H9 (cell line): ENCODE measurements around the gene AFG1L. TPM values are rescaled to one million over a fixed set of nuclear protein-coding genes. Genes with fewer than 3 reads are reported as not detected.
A peak's percentile ranks its signal among the peaks of the same experiment; 100 is the strongest.

Source experiments
- DNase-seq: peaks from one replicate; pipeline ENCODE4 v3.0.0-alpha.2; 2017
- H2AFZ ChIP-seq: one replicate; pipeline ENCODE4 v1.6.1; 2013; ENCODE audit warnings: mild to moderate bottlenecking, low read length, control low read depth, moderate library complexity
- H2AK5ac ChIP-seq: 2 replicates; pipeline ENCODE4 v1.6.1; 2013; ENCODE audit warnings: low read length, control low read depth, mixed read lengths; ENCODE audit not compliant: insufficient read length
- H2BK120ac ChIP-seq: one replicate; pipeline ENCODE4 v1.6.1; 2013; ENCODE audit warnings: low read depth, mild to moderate bottlenecking, low read length, control low read depth, inconsistent platforms; ENCODE audit not compliant: poor library complexity, severe bottlenecking
- H2BK12ac ChIP-seq: 2 replicates; pipeline ENCODE4 v1.6.1; 2013; ENCODE audit warnings: low read length, control low read depth, mixed read lengths, low read depth; ENCODE audit not compliant: insufficient read length
- H2BK15ac ChIP-seq: 2 replicates; pipeline ENCODE4 v1.6.1; 2013; ENCODE audit warnings: low read depth, low read length, control low read depth
- H2BK20ac ChIP-seq: one replicate; pipeline ENCODE4 v1.6.1; 2013; ENCODE audit warnings: low read depth, mild to moderate bottlenecking, low read length, control low read depth, inconsistent platforms; ENCODE audit not compliant: poor library complexity, severe bottlenecking
- H2BK5ac ChIP-seq: 2 replicates; pipeline ENCODE4 v1.6.1; 2013; ENCODE audit warnings: low read length, control low read depth, mixed read lengths; ENCODE audit not compliant: insufficient read length
- H3K14ac ChIP-seq: 2 replicates; pipeline ENCODE4 v1.6.1; 2013; ENCODE audit warnings: low read length, control low read depth; ENCODE audit not compliant: insufficient read depth
- H3K18ac ChIP-seq: 2 replicates; pipeline ENCODE4 v1.6.1; 2013; ENCODE audit warnings: low read depth, mild to moderate bottlenecking, mixed read lengths, low read length, control low read depth; ENCODE audit not compliant: insufficient read length
- H3K23ac ChIP-seq: 2 replicates; pipeline ENCODE4 v1.6.1; 2013; ENCODE audit warnings: low read length, control low read depth, mixed read lengths, low read depth; ENCODE audit not compliant: insufficient read length
- H3K23me2 ChIP-seq: 2 replicates; pipeline ENCODE4 v1.6.1; 2013; ENCODE audit warnings: low read depth, mild to moderate bottlenecking, mixed read lengths, low read length, control low read depth; ENCODE audit not compliant: insufficient read length, poor library complexity, severe bottlenecking
- H3K27ac ChIP-seq: 2 replicates; pipeline ENCODE4 v1.5.1; 2013; ENCODE audit warnings: low read length, control low read depth, mixed read lengths, low read depth; ENCODE audit not compliant: insufficient read length
- H3K27me3 ChIP-seq: 2 replicates; pipeline ENCODE4 v1.6.1; 2013; ENCODE audit warnings: low read length, control low read depth, inconsistent platforms; ENCODE audit not compliant: insufficient read depth
- H3K4ac ChIP-seq: 2 replicates; pipeline ENCODE4 v1.6.1; 2013; ENCODE audit warnings: low read depth, mild to moderate bottlenecking, control low read depth, inconsistent platforms, low read length, moderate library complexity
- H3K4me1 ChIP-seq: 2 replicates; pipeline ENCODE4 v1.6.1; 2013; ENCODE audit warnings: low read length, control low read depth, inconsistent platforms; ENCODE audit not compliant: insufficient read depth
- H3K4me2 ChIP-seq: 2 replicates; pipeline ENCODE4 v1.6.1; 2013; ENCODE audit warnings: low read length, control low read depth, mixed read lengths; ENCODE audit not compliant: insufficient read length, insufficient read depth
- H3K56ac ChIP-seq: 2 replicates; pipeline ENCODE4 v1.6.1; 2013; ENCODE audit warnings: low read depth, mild to moderate bottlenecking, mixed read lengths, low read length, control low read depth; ENCODE audit not compliant: insufficient read length
- H3K79me1 ChIP-seq: 2 replicates; pipeline ENCODE4 v1.6.1; 2013; ENCODE audit warnings: low read depth, mild to moderate bottlenecking, moderate library complexity, low read length, control low read depth, inconsistent platforms; ENCODE audit not compliant: insufficient read depth, poor library complexity, severe bottlenecking
- H3K79me2 ChIP-seq: 2 replicates; pipeline ENCODE4 v1.6.1; 2013; ENCODE audit warnings: low read length, control low read depth, inconsistent platforms; ENCODE audit not compliant: insufficient read depth
- H3K9ac ChIP-seq: 2 replicates; pipeline ENCODE4 v1.6.1; 2013; ENCODE audit warnings: low read length, control low read depth, mixed read lengths; ENCODE audit not compliant: insufficient read length; ENCODE audit errors: extremely low read depth
- H3K9me3 ChIP-seq: one replicate; pipeline ENCODE4 v1.6.1; 2013; ENCODE audit warnings: low read depth, low read length, inconsistent platforms; ENCODE audit not compliant: control insufficient read depth
- H3T11ph ChIP-seq: one replicate; pipeline ENCODE4 v1.6.1; 2013; ENCODE audit warnings: mild to moderate bottlenecking, low read length, control low read depth, inconsistent platforms
- H4K20me1 ChIP-seq: one replicate; pipeline ENCODE4 v1.6.1; 2013; ENCODE audit not compliant: control insufficient read depth, insufficient read length, insufficient read depth
- H4K5ac ChIP-seq: 2 replicates; pipeline ENCODE4 v1.6.1; 2013; ENCODE audit warnings: low read depth, mild to moderate bottlenecking, mixed read lengths, low read length, control low read depth; ENCODE audit not compliant: insufficient read length
- H4K8ac ChIP-seq: replicated peaks from 2 replicates; pipeline ENCODE4 v1.6.1; 2013; ENCODE audit warnings: low read length, control low read depth, mixed read lengths, low read depth; ENCODE audit not compliant: insufficient read length
- H4K91ac ChIP-seq: 2 replicates; pipeline ENCODE4 v1.6.1; 2013; ENCODE audit warnings: low read depth, mild to moderate bottlenecking, moderate library complexity, mixed read lengths, low read length, control low read depth; ENCODE audit not compliant: insufficient read length
- H3K27ac Mint-ChIP-seq, 3 experiments: 2 replicates in 2 of 3; 3 replicates in 1 of 3; pipeline ENCODE4 v1.8.0; 2020 to 2021; ENCODE audit warnings: mixed read lengths in 3 of 3, mild to moderate bottlenecking in 1 of 3, moderate library complexity in 1 of 3
- H3K27me3 Mint-ChIP-seq: 2 replicates; pipeline ENCODE4 v1.8.0; 2021; ENCODE audit warnings: low read depth, mild to moderate bottlenecking, moderate library complexity, mixed read lengths
- H3K36me3 Mint-ChIP-seq, 3 experiments: 2 replicates in 2 of 3; 3 replicates in 1 of 3; pipeline ENCODE4 v1.8.0; 2020 to 2021; ENCODE audit warnings: low read depth in 3 of 3, mixed read lengths in 3 of 3; ENCODE audit not compliant: insufficient read depth in 1 of 3
- H3K4me1 Mint-ChIP-seq, 2 experiments: 2 replicates each; pipeline ENCODE4 v1.8.0; 2020; ENCODE audit warnings: mixed read lengths in 2 of 2
- H3K4me3 Mint-ChIP-seq, 2 experiments: 2 replicates in 1 of 2; 3 replicates in 1 of 2; pipeline ENCODE4 v1.8.0; 2020 to 2021; ENCODE audit warnings: mild to moderate bottlenecking in 2 of 2, mixed read lengths in 2 of 2, moderate library complexity in 1 of 2
- H3K9me3 Mint-ChIP-seq, 2 experiments: 2 replicates in 1 of 2; 3 replicates in 1 of 2; pipeline ENCODE4 v1.8.0; 2020; ENCODE audit warnings: mild to moderate bottlenecking in 2 of 2, mixed read lengths in 2 of 2, moderate library complexity in 1 of 2
- WGBS: extraction: QIAGEN DNeasy Blood & Tissue Kit; methylation state at CpG from one replicate; pipeline ENCODE4 v1.1.7; 2013; ENCODE audit warnings: missing lambda C conversion rate, low lambda C conversion rate, mixed read lengths; ENCODE audit not compliant: insufficient read length; ENCODE audit errors: extremely low coverage; 5-methylcytosine and 5-hydroxymethylcytosine counted together
- total RNA-seq: library from RNA; stranded (reverse); gene quantifications from 2 replicates; pipeline ENCODE4 v1.2.1, GENCODE V29; 2021
- TF ChIP-seq, protein P1 (sequence below): fragments of 200-600 bp; sonication (generic); conservative IDR thresholded peaks from 3 replicates; pipeline ENCODE4 v1.8.0; 2021; ENCODE audit warnings: antibody characterized with exemption, mild to moderate bottlenecking

The AFG1L gene
- total RNA-seq, 1 experiment from 2014 or later, result 4.7 TPM

DNA sequence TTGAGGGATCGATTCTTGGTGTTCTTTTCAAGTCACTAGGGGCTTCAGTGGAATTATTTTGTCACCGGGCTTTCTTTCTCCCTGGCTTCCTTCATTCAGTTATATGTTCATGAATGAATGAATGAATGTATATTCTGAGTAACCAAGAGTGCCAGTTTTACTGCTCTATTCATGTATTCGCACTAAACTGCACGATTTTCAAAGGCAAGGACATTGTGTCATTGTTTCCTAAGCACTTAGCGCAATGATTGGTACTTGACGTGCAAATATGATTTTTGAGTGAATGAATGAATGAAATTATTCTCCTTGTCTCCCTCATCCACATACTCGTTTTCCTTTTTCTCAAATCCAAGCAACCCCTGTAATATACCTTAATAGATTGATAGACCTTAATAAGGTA lies 822 bp downstream of the AFG1L start:
- H3K79me2 ChIP-seq, result no peaks in the 10 kb centered on the region
- no peaks in the 10 kb centered on the region for H3K4me1 ChIP-seq
- H3K4me2 ChIP-seq, result peak overlapping the region; percentile 56
- H3T11ph ChIP-seq, result no peak overlapping the region
- H4K8ac ChIP-seq, result no peak overlapping the region
- no peak overlapping the region for H4K91ac ChIP-seq
- no peak overlapping the region for H2BK120ac ChIP-seq
- no peak overlapping the region for H3K18ac ChIP-seq
- H2BK12ac ChIP-seq, result no peak overlapping the region
- H3K14ac ChIP-seq, result no peak overlapping the region
- no peak overlapping the region for H3K56ac ChIP-seq
- H3K23ac ChIP-seq, result no peak overlapping the region
- Mint-ChIP-seq H3K4me1 (peaks cover 8 to 17% of the 10 kb centered on the region in 2 experiments), H3K27me3 (no peaks in the 10 kb centered on the region), H3K27ac (peak overlapping the region; percentile 99; a peak in 5 of 7 replicates), H3K36me3 (no peaks in the 10 kb centered on the region), H3K4me3 (peak overlapping the region; percentile 92 to 94), H3K9me3 (no peaks in the 10 kb centered on the region)
- WGBS, result no CpG with 5 or more reads among the region's 7 CpGs
- H2AFZ ChIP-seq, result no peak overlapping the region
- DNase-seq, result no peak
- no peak overlapping the region for H2BK20ac ChIP-seq
- no peaks in the 10 kb centered on the region for H4K20me1 ChIP-seq
- H4K5ac ChIP-seq, result no peak overlapping the region
- no peaks in the 10 kb centered on the region for H3K27me3 ChIP-seq
- TF ChIP-seq, protein P1, sequence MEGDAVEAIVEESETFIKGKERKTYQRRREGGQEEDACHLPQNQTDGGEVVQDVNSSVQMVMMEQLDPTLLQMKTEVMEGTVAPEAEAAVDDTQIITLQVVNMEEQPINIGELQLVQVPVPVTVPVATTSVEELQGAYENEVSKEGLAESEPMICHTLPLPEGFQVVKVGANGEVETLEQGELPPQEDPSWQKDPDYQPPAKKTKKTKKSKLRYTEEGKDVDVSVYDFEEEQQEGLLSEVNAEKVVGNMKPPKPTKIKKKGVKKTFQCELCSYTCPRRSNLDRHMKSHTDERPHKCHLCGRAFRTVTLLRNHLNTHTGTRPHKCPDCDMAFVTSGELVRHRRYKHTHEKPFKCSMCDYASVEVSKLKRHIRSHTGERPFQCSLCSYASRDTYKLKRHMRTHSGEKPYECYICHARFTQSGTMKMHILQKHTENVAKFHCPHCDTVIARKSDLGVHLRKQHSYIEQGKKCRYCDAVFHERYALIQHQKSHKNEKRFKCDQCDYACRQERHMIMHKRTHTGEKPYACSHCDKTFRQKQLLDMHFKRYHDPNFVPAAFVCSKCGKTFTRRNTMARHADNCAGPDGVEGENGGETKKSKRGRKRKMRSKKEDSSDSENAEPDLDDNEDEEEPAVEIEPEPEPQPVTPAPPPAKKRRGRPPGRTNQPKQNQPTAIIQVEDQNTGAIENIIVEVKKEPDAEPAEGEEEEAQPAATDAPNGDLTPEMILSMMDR, result no peak
- H3K9ac ChIP-seq, result peak overlapping the region; percentile 90
- no peak overlapping the region for H2BK15ac ChIP-seq
- H2BK5ac ChIP-seq, result no peak overlapping the region
- H3K79me1 ChIP-seq, result no peaks in the 10 kb centered on the region
- no peak overlapping the region for H2AK5ac ChIP-seq
- H3K23me2 ChIP-seq, result peaks cover 6% of the 10 kb centered on the region
- no peaks in the 10 kb centered on the region for H3K9me3 ChIP-seq
- H3K4ac ChIP-seq, result no peak overlapping the region
- H3K27ac ChIP-seq, result no peak overlapping the region
